T-helper 1 cell treated with Interleukin-12 subunit alpha and Interleukin-12 subunit beta and Interleukin-4 antibody, amounts not matched to agents 30 ng/mL and 1 ng/mL, for 36 hours (primary cell): Measurements from ENCODE around the gene AP2M1. TPM values are rescaled to one million over a fixed set of nuclear protein-coding genes. Genes with fewer than 3 reads are reported as not detected.

Source experiments
- intact Hi-C: fragments of 100-400 bp; cut with micrococcal nuclease; formaldehyde crosslinking; loops from one replicate; pipeline ENCODE4 v1.15.1; 2024
- total RNA-seq: library from RNA; stranded (reverse); gene quantifications from 2 replicates; pipeline ENCODE4 v1.2.3, GENCODE V29; 2022

The AP2M1 gene
- total RNA-seq, 1 donor from 2014 or later, result 210 TPM

DNA sequence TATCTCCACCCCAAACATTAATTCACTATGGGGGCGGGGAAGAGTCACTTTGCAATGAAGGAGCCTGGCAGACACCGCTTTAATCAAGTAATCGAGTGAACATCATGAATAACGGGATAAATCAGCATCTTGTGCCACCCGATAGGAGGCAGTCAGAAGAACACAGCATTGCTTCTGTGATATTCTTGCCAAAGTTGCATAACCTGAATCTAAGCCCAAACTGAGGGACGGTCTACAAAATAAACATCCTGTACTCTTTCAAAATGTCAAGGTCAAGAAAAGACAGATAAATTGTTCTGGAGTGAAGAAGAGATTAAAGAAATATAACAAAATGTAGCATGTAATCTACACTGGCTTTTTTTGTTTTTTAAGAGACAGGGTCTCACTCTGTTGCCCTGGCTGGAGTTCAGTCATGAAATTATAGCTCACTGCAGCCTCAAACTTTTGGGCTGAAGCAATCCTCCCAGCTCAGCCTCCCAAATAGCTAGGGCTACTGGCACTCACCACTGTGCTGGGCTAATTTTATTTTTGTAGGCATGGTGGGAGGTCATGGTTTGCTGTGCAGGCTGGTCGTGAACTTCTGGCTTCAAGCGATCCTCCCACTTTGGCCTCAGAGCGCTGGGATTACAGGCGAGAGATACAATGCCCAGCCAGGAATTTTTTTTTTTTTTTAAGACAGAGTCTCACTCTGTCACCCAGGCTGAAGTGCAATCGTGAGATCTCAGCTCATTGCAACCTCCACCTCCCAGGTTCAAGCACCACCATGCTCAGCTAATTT is 34.7 kb downstream of the AP2M1 start:
- intact Hi-C loops, result no loop called here

DNA sequence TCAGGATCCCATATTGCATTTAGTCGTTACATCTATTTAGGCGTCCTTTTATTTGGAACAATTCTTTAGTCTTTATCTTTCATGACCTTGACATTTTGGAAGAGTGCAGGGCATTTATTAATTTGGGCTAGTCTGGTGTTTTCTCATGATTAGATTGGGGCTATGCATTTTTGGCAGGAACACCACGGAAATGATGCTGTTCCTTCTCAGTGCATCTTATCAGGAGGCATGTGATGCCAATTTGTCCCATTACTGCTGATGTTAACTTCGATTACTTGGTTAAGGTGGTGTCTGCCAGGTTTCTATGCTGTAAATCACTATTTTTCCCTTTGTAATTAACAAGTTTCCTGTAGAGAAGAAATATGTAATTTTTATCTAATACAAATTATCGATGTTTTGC is 36.6 kb downstream of the AP2M1 start:
- intact Hi-C loops, result no loop called here

DNA sequence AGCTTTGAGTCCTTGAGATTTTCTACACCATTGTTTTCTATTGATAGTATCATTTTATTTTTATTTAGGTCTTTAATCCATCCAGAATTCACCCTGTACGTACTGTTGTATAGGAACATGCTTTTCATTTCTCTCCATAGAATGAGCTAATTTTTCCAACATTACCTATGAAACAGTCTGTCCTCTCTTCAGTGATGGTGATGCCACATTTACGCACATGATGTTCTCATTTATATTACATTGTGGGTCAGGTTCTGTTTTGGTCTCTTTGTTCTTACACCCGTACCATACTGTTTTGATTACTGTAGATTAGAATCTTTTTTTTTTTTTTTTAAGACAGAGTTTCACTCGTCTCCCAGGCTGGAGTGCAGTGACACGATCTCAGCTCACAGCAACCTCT is 37.1 kb downstream of the AP2M1 start:
- intact Hi-C loops, result no loop called here

DNA sequence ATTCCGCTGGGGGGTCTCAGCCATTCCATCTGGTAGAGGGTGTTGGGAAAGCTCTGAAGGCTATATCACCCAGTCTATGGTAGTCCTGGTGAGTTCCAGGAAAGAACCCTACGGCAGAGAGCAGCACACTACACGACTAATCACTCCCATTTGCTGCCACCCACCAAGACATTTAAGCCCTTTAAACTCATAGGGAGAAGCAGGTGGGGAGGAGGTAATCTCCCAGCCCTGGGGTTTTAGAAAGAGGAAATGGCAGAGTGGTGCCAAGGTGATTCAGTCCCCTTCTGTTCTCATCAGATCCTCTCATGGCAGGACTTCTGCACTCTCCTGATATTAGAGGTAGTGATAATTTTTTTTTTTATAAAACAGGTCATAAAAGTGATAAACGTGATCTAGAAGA is 44.2 kb downstream of the AP2M1 start:
- intact Hi-C loops, result no loop called here

DNA sequence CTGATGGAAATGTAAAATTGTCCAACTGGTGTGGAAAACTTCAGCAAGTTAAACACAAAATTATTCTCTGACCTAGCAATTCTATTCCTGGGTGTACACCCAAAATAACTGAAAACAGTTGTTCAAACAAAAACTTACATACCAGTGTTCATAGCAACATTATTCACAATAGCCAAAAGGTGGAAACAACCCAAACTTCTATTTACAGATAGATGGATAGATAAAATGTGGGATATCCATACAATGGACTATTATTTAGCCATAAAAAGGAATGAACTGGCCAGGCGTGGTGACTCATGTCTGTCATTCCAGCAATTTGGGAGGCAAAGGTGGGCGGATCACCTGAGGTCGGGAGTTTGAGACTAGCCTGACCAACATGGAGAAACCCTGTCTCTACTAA is 47.9 kb downstream of the AP2M1 start:
- intact Hi-C loops, result no loop called here

DNA sequence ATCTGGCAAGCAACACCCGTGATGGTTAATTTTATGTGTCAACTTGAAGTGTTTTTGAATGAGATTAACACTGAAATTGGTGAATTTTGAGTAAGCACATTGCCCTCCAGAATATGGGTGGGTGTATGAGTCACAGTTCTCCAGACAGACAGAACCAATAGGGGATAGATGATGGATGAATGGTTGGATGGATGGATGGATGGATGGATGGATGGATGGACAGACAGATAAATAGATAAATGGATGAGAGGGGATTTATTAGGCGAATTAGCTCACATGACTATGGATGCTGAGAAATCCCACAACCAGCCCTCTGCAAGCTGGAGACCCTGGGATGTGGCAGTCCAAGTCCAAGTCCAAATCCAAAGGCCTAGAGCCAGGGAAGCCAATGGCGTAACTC is 49.3 kb downstream of the AP2M1 start:
- intact Hi-C loops, result no loop called here

DNA sequence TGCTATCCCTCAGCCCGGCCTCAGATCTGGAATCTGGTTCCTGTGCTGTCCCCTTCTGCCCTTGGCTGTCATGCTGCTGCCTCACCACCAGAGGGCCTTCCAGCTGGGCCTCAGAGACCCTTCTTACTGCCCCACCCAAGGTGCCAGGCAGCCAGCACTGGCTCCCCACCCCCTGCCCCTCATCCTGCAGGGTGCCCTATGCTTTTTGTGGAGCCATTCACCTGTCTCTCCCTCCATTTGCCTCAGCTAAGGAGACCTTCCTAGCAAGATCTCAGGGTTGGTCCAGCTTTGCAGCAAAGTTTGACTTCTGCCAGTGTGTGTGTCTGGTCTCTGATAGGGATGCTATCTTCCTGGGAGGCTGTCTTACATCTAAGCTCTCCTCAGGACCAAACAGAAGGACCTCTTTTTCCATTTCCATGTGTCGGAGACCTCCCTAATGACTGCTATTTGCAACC is 52.9 kb downstream of the AP2M1 start:
- intact Hi-C loops, result loop anchor here (1.0 to 5.0 kb wide), 4 partner anchors 23 to 315 kb away; partner anchors contain the start of gene CAMK2N2

DNA sequence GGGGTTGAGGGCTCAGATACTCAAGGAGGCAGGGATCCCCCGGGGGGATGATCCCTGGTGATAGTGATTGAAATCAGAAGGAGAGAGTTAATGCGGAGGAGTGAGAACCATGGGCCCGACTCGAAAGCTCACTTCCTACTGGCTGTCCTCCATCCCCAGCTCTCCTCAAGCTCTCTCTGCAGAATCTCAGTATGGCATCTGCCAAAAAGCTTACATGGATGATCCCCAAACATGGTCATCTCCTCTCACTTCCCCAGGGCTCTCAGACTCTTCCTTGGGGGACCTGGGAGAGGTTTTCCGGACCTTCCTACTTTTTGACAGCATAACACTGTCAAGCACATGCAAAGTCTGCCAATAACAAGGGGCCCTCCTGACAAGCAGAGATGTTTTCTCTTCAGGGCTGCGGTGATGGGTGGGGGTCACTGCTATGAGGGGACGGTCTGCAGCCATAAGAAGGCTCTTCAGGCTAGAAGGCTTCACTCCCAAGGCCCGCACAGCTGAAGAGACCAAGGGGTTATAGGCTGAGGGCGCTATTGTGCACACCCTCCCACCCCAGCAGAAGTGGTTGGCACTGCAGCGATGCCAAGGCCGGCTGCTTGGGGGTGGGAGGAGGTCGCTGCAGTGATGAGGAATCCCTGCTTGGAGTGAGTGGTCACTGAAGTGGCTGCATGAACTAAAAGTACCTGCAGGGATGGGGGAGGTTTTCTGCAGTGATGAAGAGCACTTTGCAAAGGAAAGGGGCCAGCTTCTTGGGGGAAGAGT is 53.9 kb downstream of the AP2M1 start:
- intact Hi-C loops, result loop anchor here (1.0 to 5.0 kb wide), 3 partner anchors 34 to 314 kb away; partner anchors contain the start of gene CAMK2N2

DNA sequence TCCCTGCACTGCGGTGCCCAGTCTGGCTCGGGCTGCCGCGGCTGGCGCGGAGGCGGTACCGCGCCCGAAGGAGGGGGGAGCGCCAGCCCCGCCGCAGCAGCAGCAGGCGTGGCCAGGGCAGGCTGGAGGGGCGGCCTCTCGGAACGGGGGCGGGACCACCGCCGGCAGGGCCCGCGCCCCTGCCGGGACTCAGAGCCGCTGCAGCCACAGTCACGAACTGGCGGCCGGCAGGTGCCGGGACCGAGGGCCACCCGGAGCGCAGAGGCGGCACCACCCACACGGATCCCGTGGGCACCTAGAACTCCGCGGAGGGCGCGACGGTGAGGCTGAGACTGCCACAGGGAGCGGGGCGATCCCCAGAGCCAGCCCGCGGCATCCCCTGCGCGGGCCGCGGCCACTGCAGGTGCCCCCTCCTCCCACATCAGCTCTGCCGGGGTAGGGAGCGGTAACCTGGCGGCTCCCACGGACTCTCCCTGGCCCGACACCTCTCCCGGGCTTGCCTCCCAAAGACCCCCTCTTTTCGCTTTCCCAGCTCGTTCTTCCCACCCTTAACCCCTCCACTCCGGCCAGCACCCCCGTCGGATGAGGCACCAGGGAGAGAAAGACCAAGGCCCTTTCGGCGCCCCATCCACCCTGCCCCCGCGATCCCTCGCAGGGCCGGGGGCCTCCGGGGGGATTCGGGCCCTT is 54.9 kb downstream of the AP2M1 start, which contains the start of gene VWA5B2:
TSS of gene VWA5B2 (plus strand) at position 192 of the 687 bp plus-strand sequence. CDS start 944 bp downstream, outside the sequence.
- intact Hi-C loops, result loop anchor here (1.0 to 5.0 kb wide), 3 partner anchors 33 to 313 kb away; partner anchors contain the start of gene CAMK2N2

DNA sequence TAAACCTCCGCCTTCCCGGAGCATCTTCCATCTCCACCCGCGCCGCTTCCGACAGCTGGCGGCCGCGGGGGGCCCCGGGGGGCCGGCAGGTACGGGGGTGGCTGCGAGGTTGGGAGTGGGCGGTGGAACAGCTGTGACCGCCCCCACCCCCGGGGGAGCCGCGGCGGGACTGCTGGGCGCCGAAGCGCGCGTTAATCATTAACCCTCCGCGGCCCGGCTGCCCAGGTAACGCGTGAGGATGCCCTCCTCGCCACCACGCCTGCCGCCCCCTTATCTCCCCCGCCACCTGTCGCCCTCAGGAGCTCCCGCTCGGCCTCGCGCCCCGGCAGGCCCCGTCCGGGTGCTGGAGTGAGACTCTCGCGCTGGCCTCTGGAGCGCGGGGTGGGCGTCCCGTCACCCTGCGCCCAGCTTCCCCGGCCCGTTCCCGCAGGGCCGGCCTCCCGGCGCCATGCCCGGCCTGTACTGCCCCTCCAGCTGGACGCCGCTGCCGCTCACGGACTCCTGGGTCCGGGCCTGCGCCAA is 55.5 kb downstream of the AP2M1 start:
- intact Hi-C loops, result no loop called here

DNA sequence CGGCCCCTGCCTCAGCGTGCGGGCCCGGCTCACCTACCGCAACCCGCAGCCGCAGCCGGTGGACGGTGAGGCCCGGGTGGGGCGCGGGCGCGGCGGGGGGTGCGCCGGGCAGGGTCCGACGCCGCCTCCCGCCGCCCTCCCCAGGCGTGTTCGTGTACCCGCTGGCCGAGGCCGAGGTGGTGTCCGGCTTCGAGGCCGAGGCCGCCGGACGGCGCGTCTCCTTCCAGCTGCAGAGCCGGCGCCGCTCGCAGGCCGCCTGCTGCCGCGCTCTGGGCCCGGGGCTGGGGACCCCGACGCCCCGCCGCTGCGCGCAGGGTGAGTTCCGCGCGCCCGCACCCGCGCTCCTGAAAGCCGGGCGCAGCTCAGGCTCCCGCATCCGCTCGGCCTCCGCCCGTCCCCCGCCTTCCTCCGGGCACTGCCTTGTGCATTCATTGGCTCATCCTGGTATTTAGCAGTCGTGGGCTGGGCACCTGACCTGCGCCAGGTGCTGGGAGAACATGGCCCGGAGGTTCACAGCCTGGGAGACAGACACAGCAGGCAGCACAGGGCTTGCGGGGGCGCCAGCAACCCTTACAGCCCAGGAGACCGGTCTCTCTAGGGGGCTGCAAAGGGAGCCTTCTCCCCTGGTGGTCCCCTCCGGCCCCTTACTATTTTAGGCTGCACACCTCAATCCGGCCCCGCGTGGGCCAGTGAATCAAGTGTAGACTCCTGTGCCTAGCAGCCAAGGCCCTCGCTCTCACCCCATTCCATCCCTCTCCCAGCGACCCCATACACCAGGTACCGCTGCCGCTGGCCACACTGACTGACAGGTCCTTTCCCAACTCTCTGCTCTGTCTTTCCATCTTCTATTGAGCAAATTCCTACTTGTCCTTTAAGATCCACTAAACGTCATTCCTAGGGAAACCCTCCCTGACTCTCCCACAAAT is 56.2 kb downstream of the AP2M1 start:
- intact Hi-C loops, result no loop called here

DNA sequence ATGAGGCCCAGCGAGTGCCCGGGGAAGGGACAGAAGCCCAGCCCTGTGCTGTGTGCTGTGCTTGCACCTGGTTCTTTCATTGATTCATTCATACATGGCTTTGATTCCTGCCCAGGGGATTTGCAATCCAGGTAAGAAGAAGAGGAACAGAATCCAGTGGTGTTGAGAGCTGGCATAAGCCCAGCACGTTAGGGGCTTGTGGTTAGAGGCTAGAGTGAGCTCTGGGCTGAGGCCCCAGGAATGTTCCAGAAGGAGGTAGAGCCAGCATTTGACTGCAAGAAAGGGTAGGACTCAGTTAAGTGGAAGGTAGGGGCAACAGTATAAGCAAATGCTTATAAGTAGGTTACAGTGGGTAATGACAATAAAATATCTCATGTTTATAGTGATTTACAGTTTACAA is 57.0 kb downstream of the AP2M1 start:
- intact Hi-C loops, result no loop called here

DNA sequence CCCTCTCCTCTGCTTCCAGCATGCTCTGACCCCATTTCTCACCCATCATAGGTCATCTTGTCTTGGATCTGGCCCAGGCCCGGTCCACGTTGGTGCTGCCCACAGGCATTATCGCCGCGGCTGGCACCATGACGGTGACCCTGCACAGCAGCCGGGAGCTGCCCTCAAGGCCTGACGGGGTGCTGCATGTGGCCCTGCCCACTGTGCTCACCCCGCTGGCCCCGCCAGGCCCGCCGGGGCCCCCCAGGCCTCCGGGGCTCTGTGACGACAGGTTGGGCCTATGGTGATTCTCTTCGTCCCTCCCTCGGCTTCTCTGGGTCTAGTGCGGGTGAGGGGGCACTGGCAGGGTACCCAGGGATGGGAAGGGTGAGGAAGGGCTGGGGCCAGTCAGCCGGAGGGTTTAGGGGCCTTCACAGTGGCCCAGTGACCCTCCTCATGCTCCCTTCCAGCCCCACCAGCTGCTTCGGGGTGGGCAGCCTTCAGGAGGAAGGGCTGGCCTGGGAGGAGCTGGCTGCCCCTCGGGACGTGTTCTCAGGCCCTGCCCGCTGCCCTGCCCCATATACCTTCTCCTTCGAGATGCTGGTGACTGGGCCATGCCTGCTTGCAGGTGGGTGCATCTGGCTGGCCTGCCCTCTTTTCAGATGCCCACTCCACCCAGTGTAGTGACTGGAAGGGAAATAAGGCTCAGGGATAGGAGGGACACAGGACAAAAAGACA is 58.6 kb downstream of the AP2M1 start:
- intact Hi-C loops, result no loop called here

Other genes with a start within 250 kb of the AP2M1 start
- gene ABCC5, start 157.0 kb upstream of the AP2M1 start, total RNA-seq, result 20.9 and 22.4 TPM in 2 replicates
- gene HTR3D, start 143.1 kb upstream of the AP2M1 start, total RNA-seq, result not detected in 2 replicates
- gene HTR3C, start 121.8 kb upstream of the AP2M1 start, total RNA-seq, result not detected in 2 replicates
- gene HTR3E, start 77.8 kb upstream of the AP2M1 start, total RNA-seq, result not detected in 2 replicates
- 57.4 and 58.0 TPM in 2 replicates for gene EIF2B5, start 39.5 kb upstream of the AP2M1 start, total RNA-seq
- 41.8 and 47.1 TPM in 2 replicates for gene DVL3, start 19.5 kb upstream of the AP2M1 start, total RNA-seq
- gene ABCF3, start 11.3 kb downstream of the AP2M1 start, total RNA-seq, result 70.7 and 73.4 TPM in 2 replicates
- not detected in 2 replicates for gene VWA5B2, start 54.7 kb downstream of the AP2M1 start, total RNA-seq
- gene ALG3, start 74.1 kb downstream of the AP2M1 start, total RNA-seq, result 51.5 and 57.4 TPM in 2 replicates
- gene EEF1AKMT4, start 74.8 kb downstream of the AP2M1 start, total RNA-seq, result 6.2 and 6.5 TPM in 2 replicates
- 0.15 and 0.20 TPM in 2 replicates for gene CAMK2N2, start 86.7 kb downstream of the AP2M1 start, total RNA-seq
- gene ECE2, start 101.2 kb downstream of the AP2M1 start, total RNA-seq, result not detected in 2 replicates
- gene PSMD2, start 124.4 kb downstream of the AP2M1 start, total RNA-seq, result 223 and 235 TPM in 2 replicates
- 387 and 410 TPM in 2 replicates for gene EIF4G1, start 139.8 kb downstream of the AP2M1 start, total RNA-seq
- gene FAM131A, start 162.7 kb downstream of the AP2M1 start, total RNA-seq, result 6.6 and 6.7 TPM in 2 replicates
- 3.7 and 4.9 TPM in 2 replicates for gene CLCN2, start 186.8 kb downstream of the AP2M1 start, total RNA-seq
- gene POLR2H, start 186.9 kb downstream of the AP2M1 start, total RNA-seq, result 89.9 and 91.2 TPM in 2 replicates
- gene THPO, start 203.4 kb downstream of the AP2M1 start, total RNA-seq, result not detected in 2 replicates
- gene CHRD, start 205.2 kb downstream of the AP2M1 start, total RNA-seq, result not detected in 2 replicates